Activated CD4-positive, alpha-beta T cell treated with anti-CD3 and anti-CD28 coated beads for 36 hours (primary cell): ENCODE results near the gene CD209. TPM values are rescaled to one million over a fixed set of nuclear protein-coding genes. Genes with fewer than 3 reads are reported as not detected.

ENCODE experiments used
- ATAC-seq: fragments of 200-7000 bp; cut with Tn5 transposase; one replicate; pipeline ENCODE4 v1.10.0; 2021; ENCODE audit warnings: mild to moderate bottlenecking, moderate library complexity
- CTCF ChIA-PET: fragments of 350-600 bp; sonication (Branson Sonifier 250); formaldehyde crosslinking; loops from one replicate; lab custom pipeline; 2021; ENCODE audit warnings: antibody characterized with exemption; lab: Charles Lee
- POLR2A ChIA-PET: fragments of 350-600 bp; sonication (Branson Sonifier 250); formaldehyde crosslinking; loops from one replicate; lab custom pipeline; 2021; ENCODE audit warnings: antibody characterized with exemption, inconsistent platforms; lab: Charles Lee
- DNase-seq: peaks from one replicate; pipeline ENCODE4 v3.0.0-alpha.2; 2020
- H3K27ac Mint-ChIP-seq: one replicate; pipeline ENCODE4 v1.8.0; 2021; ENCODE audit warnings: mixed read lengths
- H3K27me3 Mint-ChIP-seq: one replicate; pipeline ENCODE4 v1.8.0; 2021; ENCODE audit warnings: mixed read lengths
- H3K36me3 Mint-ChIP-seq: one replicate; pipeline ENCODE4 v1.8.0; 2021; ENCODE audit warnings: low read depth, mixed read lengths
- H3K4me1 Mint-ChIP-seq: one replicate; pipeline ENCODE4 v1.8.0; 2021; ENCODE audit warnings: mixed read lengths
- H3K4me3 Mint-ChIP-seq: one replicate; pipeline ENCODE4 v1.8.0; 2021; ENCODE audit warnings: mild to moderate bottlenecking, moderate library complexity, mixed read lengths
- H3K9me3 Mint-ChIP-seq: one replicate; pipeline ENCODE4 v1.8.0; 2021; ENCODE audit warnings: low read depth, mixed read lengths
- intact Hi-C, 2 experiments: fragments of 100-400 bp; cut with DNase I in 1 of 2; cut with micrococcal nuclease in 1 of 2; formaldehyde crosslinking; loops; one replicate each; pipeline versions ENCODE4 v1.14.2 to v1.15.1; 2022 to 2024; cut with DNase I, micrococcal nuclease
- total RNA-seq, 2 experiments: library from RNA; stranded (reverse); gene quantifications; one replicate each; pipeline ENCODE4 v1.2.3, GENCODE V29; 2021

CD209 gene
- total RNA-seq, 2 experiments from 2014 or later: not detected

- H3K36me3 Mint-ChIP-seq: no peaks in the 10 kb centered on the region
- CTCF ChIA-PET: no interaction called here
- H3K27me3 Mint-ChIP-seq: peaks cover 41% of the 10 kb centered on the region
- ATAC-seq: peak; percentile 93
- intact Hi-C loops: loop anchor here (1.0 to 5.0 kb wide), 4 partner anchors 13 to 36 kb away; partner anchors contain the start of gene FCER2 (in 1 of the 2)
- POLR2A ChIA-PET: no interaction called here
- peaks cover 9% of the 10 kb centered on the region for H3K4me1 Mint-ChIP-seq
- no peaks in the 10 kb centered on the region for H3K9me3 Mint-ChIP-seq
- no peak overlapping the region for H3K4me3 Mint-ChIP-seq
- peak; percentile 55 for DNase-seq
- H3K27ac Mint-ChIP-seq: no peak overlapping the region
Measured at GRCh38 chr19:7738023-7738422, 9.3 kb downstream of the CD209 start.

DNA sequence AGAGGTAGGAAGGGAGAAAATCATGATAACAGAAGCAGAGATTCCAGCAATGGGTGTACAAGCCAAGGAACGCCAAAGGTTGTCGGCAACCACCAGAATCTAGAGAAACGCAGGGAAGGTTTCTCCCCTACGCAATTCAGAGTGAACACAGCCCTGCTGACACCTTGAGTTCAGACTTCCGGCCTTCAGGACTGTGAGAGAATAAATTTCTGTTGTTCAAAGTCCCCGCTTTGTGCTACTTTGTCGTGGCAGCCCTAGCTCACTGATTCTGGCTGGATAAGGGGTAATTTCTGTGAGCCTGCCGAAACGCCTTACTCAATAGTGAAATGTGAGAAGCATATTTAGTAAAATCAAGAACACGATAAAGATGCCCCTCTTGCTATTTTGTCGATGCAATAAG lies 10.1 kb downstream of the CD209 start:
- H3K4me1 Mint-ChIP-seq: peaks cover 9% of the 10 kb centered on the region
- ATAC-seq (no peak), DNase-seq (no peak)
- CTCF ChIA-PET: no interaction called here
- intact Hi-C loops: loop anchor here in 1 of 2 experiments (5.0 kb wide), 2 partner anchors 35 kb away; partner anchors contain the start of gene FCER2
- no peak overlapping the region for H3K4me3 Mint-ChIP-seq
- no peak overlapping the region for H3K27ac Mint-ChIP-seq
- H3K36me3 Mint-ChIP-seq: no peaks in the 10 kb centered on the region
- no peaks in the 10 kb centered on the region for H3K9me3 Mint-ChIP-seq
- peaks cover 37% of the 10 kb centered on the region for H3K27me3 Mint-ChIP-seq
- POLR2A ChIA-PET: no interaction called here

DNA sequence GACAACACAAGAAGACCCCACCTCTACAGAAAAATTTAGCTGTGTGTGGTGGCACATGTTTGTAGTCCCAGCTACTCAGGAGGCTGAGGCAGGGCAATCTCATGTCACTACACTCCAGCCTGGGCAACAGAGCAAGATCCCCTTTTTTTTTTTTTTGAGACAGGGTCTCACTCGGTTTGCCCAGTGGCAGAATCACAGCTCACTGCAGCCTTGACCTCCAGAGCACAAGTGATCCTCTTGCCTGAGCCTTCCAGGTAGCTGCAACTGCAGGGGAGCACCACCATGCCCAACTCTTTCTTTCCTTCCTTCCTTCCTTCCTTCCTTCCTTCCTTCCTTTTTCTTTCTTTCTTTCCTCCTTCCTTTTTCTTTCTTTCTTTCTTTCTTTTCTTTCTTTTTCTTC lies 11.2 kb downstream of the CD209 start:
- ChIA-PET POLR2A (no interaction called here), CTCF (no interaction called here)
- no peak for ATAC-seq
- H3K27ac Mint-ChIP-seq: no peak overlapping the region
- DNase-seq: no peak
- H3K9me3 Mint-ChIP-seq: no peaks in the 10 kb centered on the region
- no peak overlapping the region for H3K4me3 Mint-ChIP-seq
- H3K4me1 Mint-ChIP-seq: peaks cover 9% of the 10 kb centered on the region
- no peaks in the 10 kb centered on the region for H3K36me3 Mint-ChIP-seq
- intact Hi-C loops: loop anchor here in 1 of 2 experiments (5.0 kb wide), 2 partner anchors 34 to 36 kb away; partner anchors contain the start of gene FCER2
- H3K27me3 Mint-ChIP-seq: peaks cover 44% of the 10 kb centered on the region

GRCh38 chr19:7734220-7735203 lies 12.8 kb downstream of the CD209 start:
- ATAC-seq (no peak), DNase-seq (no peak)
- no peaks in the 10 kb centered on the region for H3K36me3 Mint-ChIP-seq
- ChIA-PET CTCF (interaction anchor here (1.0 kb wide), 1 partner anchor 10 kb away, joined by 3 read pairs; no protein-coding TSS in a partner anchor), POLR2A (no interaction called here)
- H3K4me3 Mint-ChIP-seq: no peak overlapping the region
- no peak overlapping the region for H3K27ac Mint-ChIP-seq
- H3K4me1 Mint-ChIP-seq: peaks cover 14% of the 10 kb centered on the region
- H3K27me3 Mint-ChIP-seq: peaks cover 41% of the 10 kb centered on the region
- no peaks in the 10 kb centered on the region for H3K9me3 Mint-ChIP-seq
- intact Hi-C loops: loop anchor here in 1 of 2 experiments (5.0 kb wide), 2 partner anchors 32 to 38 kb away; partner anchors contain the start of gene FCER2

- H3K27ac Mint-ChIP-seq: no peak overlapping the region
Measured at GRCh38 chr19:7733376-7733775, 14.0 kb downstream of the CD209 start.

DNA sequence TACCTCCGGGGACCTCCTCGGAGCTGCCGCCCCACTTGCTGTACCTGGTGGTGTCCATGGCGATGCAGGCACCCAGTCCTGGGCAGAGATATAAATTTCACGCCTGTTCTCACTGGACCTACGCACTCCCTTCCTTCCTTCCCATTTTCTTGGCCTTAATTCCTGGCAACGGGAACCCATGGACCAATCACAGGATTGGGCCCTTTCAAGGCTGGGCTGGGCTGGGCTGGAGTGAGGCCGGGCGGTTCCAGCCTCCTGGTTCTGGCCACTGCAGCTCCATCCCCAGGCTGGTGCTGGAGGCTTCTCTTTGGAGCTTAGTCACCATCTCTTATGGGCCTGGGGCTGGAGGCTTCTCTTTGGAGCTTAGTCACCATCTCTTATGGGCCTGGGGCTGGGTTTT lies 15.3 kb downstream of the CD209 start, which contains the start of gene CLEC4G:
Gene CLEC4G, minus strand, starts transcription at position 66 of the 400 bp plus-strand sequence. Its CDS starts 8 bp downstream, at position 58.
- no peak within 1 kb of the TSS for H3K4me3 Mint-ChIP-seq
- CTCF ChIA-PET: no interaction called here
- DNase-seq (no peak), ATAC-seq (no peak)
- intact Hi-C loops: no loop called here
- no peak within 1 kb of the TSS for H3K27ac Mint-ChIP-seq
- H3K27me3 Mint-ChIP-seq: peaks cover 55% of the 10 kb centered on the region
- H3K9me3 Mint-ChIP-seq: no peaks in the 10 kb centered on the region
- POLR2A ChIA-PET: no interaction called here
- no peaks in the 10 kb centered on the region for H3K36me3 Mint-ChIP-seq
- peaks cover 11% of the 10 kb centered on the region for H3K4me1 Mint-ChIP-seq

More at GRCh38 chr19:7733376-7733775, 14.0 kb downstream of the CD209 start:
- H3K4me3 Mint-ChIP-seq: no peak overlapping the region
- intact Hi-C loops: no loop called here
- DNase-seq (no peak), ATAC-seq (no peak)
- H3K4me1 Mint-ChIP-seq: peaks cover 20% of the 10 kb centered on the region
- H3K36me3 Mint-ChIP-seq: no peaks in the 10 kb centered on the region
- H3K27me3 Mint-ChIP-seq: peaks cover 46% of the 10 kb centered on the region
- CTCF ChIA-PET: no interaction called here
- H3K9me3 Mint-ChIP-seq: no peaks in the 10 kb centered on the region
- POLR2A ChIA-PET: no interaction called here

- no peak for ATAC-seq
- Mint-ChIP-seq H3K36me3 (no peaks in the 10 kb centered on the region), H3K27me3 (peaks cover 57% of the 10 kb centered on the region), H3K27ac (no peak overlapping the region), H3K9me3 (no peaks in the 10 kb centered on the region), H3K4me3 (no peak overlapping the region), H3K4me1 (peaks cover 11% of the 10 kb centered on the region)
- no peak for DNase-seq
- ChIA-PET CTCF (no interaction called here), POLR2A (no interaction called here)
- intact Hi-C loops: no loop called here
Measured at GRCh38 chr19:7731615-7732014, 15.7 kb downstream of the CD209 start.

DNA sequence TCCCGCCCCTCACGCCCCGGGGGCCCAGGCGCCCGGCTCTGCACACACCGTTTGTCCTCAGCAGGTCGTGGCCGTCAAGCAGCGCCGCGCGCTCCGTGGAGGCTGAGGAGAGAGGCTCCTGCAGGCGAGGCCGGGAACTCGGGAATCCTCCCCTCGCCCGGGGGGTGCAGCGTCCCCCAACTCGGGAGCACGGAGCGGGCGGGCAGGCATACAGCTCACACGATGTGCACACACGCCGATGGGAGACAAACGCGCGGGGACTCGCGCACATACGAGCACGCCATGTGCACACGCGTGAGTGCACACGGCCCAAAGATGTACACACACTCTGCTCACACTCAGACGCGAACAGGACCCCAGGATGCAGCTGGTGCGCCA lies 16.1 kb downstream of the CD209 start:
- ChIA-PET CTCF (no interaction called here), POLR2A (no interaction called here)
- H3K9me3 Mint-ChIP-seq: no peaks in the 10 kb centered on the region
- H3K36me3 Mint-ChIP-seq: no peaks in the 10 kb centered on the region
- ATAC-seq: no peak
- DNase-seq: no peak
- peaks cover 11% of the 10 kb centered on the region for H3K4me1 Mint-ChIP-seq
- H3K27ac Mint-ChIP-seq: no peak overlapping the region
- intact Hi-C loops: no loop called here
- peaks cover 55% of the 10 kb centered on the region for H3K27me3 Mint-ChIP-seq
- H3K4me3 Mint-ChIP-seq: no peak overlapping the region

DNA sequence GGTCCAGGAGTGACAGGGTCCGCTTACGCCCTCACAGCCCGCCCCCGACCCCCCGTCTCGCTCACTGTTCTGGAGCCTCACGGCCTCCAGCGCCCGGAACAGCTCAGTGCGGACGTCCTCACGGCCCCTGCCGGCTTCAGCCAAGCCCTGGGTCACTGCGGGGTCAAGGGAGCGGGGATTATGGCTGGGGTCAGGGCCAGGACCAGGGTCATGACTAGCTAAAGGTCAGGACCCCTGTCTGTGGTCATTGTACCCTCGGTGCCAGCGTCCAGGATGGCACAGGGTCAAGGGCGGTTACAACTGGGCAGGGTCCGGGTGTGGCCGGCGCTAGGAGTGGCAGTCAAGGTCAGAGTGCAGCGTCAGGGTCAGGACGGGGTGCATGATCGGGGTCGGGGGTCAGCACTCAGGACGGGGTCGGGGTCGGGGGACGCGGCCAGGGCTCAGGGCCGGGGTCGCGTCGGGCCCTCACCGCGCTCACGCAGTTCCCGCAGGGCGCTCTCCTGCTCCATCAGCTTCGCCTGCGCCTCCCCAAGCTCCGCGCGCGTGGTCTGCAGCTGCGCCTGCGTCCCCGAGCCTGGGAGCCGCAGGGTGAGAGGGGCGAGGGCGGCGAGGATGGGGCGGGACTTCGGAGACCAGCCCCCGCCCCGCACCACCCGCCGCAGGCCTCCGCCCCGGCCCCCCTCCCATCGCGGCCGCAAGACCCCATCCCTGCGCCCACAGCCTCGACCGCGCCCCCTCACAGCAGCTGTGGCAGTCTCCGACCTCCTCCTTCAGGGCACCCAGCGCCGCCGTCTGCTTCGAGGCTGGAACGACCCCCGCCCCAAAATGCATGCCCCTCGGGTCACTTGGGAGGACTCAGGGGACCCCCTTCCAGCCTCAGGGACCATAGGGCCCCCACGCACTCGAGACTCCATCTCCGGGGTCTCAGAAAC lies 16.8 kb downstream of the CD209 start:
- H3K27me3 Mint-ChIP-seq: peaks cover 54% of the 10 kb centered on the region
- ATAC-seq: no peak
- intact Hi-C loops: no loop called here

DNA sequence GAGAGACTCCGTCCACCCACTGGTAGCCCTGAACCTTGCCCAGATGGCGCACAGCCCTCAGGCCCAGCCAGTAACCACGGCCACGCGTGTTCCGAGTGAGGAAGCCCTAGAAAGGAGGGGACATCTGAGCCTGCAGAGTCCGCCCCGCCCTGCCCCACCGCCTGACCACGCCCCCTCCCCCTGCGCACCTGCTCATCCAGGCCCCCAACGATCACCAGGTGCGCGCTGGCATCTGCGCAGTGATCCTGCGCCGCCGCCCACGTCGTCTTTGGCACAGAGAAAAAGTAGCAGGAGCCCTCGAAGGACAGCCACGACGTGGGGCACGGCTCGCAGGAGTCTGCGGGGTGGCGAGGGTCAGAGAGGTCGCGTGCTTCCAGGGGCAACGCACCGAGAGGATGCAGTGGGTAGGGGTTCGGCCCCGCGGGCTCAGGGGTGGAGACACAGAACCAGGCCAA lies 17.5 kb downstream of the CD209 start:
- no peak overlapping the region for H3K27ac Mint-ChIP-seq
- H3K4me1 Mint-ChIP-seq: peaks cover 11% of the 10 kb centered on the region
- no peak overlapping the region for H3K4me3 Mint-ChIP-seq
- no peaks in the 10 kb centered on the region for H3K36me3 Mint-ChIP-seq
- H3K27me3 Mint-ChIP-seq: peaks cover 49% of the 10 kb centered on the region
- no peaks in the 10 kb centered on the region for H3K9me3 Mint-ChIP-seq
- CTCF ChIA-PET: no interaction called here
- ATAC-seq (no peak), DNase-seq (peak; percentile 24)
- intact Hi-C loops: no loop called here
- POLR2A ChIA-PET: no interaction called here

More for the DNA sequence above, 16.8 kb downstream of the CD209 start:
- Mint-ChIP-seq H3K36me3 (no peaks in the 10 kb centered on the region), H3K9me3 (no peaks in the 10 kb centered on the region), H3K27ac (no peak overlapping the region), H3K4me1 (peaks cover 11% of the 10 kb centered on the region), H3K4me3 (no peak overlapping the region)
- no peak for DNase-seq
- POLR2A ChIA-PET: no interaction called here
- CTCF ChIA-PET: interaction anchor here (0.6 kb wide), 1 partner anchor 19 kb away, joined by 3 read pairs; no protein-coding TSS in a partner anchor

DNA sequence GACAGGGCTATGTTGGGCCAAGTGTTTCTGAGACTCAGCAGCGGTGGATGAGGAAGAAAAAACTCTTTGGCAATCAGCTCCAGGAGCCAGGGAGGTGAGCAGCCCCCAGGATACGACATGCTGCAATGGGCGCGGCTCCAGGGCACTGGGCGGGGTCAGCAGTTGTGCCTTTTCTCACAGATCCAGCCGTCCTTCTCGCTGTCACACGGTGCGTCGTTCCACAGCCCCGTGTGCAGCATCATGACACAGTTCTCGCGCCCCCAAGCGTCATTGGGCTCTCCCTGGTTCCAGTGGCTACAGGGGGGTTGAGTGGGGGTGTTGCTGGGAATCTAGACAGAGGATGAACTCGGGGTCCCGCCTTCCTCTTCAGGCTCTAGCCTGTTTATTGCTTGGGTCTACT lies 18.1 kb downstream of the CD209 start:
- Mint-ChIP-seq H3K36me3 (no peaks in the 10 kb centered on the region), H3K4me1 (peaks cover 11% of the 10 kb centered on the region), H3K27me3 (peaks cover 45% of the 10 kb centered on the region), H3K4me3 (no peak overlapping the region), H3K27ac (no peak overlapping the region), H3K9me3 (no peaks in the 10 kb centered on the region)
- POLR2A ChIA-PET: no interaction called here
- ATAC-seq: no peak
- peak; percentile 17 for DNase-seq
- CTCF ChIA-PET: no interaction called here
- intact Hi-C loops: no loop called here
